ENCODE measurements around the gene RAD51AP2. TPM values are rescaled to one million over a fixed set of nuclear protein-coding genes. Genes with fewer than 3 reads are reported as not detected.

Gene RAD51AP2
- total and polyA plus RNA-seq, 4 donors = 0.46 TPM; not detected in 3

DNA sequence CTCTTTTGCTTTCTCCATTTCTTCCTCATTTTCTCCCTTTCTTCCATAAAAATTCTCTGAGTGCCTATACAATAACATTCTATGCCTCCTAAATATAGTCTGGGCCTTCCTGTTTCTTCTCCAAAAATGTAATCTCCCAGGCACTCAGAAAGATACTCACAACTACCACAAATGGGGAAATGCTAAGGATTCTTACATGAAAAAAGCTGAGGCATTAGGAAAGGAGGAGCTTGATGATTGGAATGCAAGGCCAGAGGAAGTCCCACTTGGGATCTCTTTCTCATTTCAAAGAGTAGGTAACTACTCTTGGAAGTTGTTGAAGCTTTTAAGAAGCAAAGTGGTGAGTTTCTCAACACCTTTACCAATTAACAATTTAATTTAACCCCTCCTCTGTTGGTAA, 25.6 kb upstream of the RAD51AP2 start:
- H3K27ac ChIP-seq (ENCODE audit: low read depth in 1 of 2, low read length in 1 of 2) = no peak overlapping the region
- ATAC-seq (ENCODE audit: insufficient read depth, low FRiP score) = no peak
- no peak for DNase-seq
- TF ChIP-seq, protein P1, sequence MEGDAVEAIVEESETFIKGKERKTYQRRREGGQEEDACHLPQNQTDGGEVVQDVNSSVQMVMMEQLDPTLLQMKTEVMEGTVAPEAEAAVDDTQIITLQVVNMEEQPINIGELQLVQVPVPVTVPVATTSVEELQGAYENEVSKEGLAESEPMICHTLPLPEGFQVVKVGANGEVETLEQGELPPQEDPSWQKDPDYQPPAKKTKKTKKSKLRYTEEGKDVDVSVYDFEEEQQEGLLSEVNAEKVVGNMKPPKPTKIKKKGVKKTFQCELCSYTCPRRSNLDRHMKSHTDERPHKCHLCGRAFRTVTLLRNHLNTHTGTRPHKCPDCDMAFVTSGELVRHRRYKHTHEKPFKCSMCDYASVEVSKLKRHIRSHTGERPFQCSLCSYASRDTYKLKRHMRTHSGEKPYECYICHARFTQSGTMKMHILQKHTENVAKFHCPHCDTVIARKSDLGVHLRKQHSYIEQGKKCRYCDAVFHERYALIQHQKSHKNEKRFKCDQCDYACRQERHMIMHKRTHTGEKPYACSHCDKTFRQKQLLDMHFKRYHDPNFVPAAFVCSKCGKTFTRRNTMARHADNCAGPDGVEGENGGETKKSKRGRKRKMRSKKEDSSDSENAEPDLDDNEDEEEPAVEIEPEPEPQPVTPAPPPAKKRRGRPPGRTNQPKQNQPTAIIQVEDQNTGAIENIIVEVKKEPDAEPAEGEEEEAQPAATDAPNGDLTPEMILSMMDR (IDR thresholded peaks at IDR 0.05; ENCODE audit: control extremely low read depth, extremely low read depth) = no peak
- no peak overlapping the region for H3K9ac ChIP-seq (ENCODE audit: insufficient read depth in 1 of 2, low read length in 2 of 2)
- H3K36me3 ChIP-seq (ENCODE audit: control insufficient read depth in 4 of 4, insufficient read depth in 4 of 4, low read length in 4 of 4) = no peaks in the 10 kb centered on the region
- H3K9me3 ChIP-seq (ENCODE audit: control insufficient read depth in 4 of 4, insufficient read depth in 3 of 4, low read length in 3 of 4) = no peaks in the 10 kb centered on the region
- peaks cover 0 to 8% (median 7%) of the 10 kb centered on the region in 3 donors for H3K27me3 ChIP-seq (ENCODE audit: control insufficient read depth in 3 of 3, insufficient read depth in 3 of 3, low read length in 2 of 3)
- H3K4me3 ChIP-seq = no peak overlapping the region
- H3K4me1 ChIP-seq (ENCODE audit: control insufficient read depth in 5 of 5, insufficient read depth in 5 of 5, low read length in 5 of 5) = peaks cover 0 to 17% (median 5%) of the 10 kb centered on the region in 5 donors

DNA sequence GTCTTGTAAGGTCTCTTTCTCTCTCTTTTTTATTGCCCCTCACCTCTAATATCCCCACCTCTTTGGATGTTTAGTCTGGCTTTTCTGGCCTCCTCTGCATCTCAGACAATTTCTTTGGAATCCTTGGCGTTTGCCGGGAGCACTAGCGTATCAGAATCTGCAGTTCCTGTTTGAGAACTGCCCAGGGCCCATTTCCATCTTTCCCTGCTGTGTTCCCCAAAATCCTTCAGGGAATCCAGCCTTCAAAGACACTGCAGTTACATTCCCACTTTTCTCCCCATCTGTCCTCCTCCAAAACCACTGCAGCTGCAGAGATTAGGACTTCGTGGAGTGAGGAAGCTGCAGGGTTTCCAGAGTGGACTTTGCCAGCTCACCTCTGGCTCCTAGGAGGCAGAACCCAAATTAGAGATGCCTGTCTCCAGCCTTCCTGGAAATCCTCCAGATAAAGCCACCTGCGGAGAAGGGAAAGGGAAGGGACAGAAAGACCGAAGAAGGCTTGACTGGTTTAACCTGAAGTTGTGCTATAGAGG, 25.0 kb upstream of the RAD51AP2 start:
- no peak overlapping the region for H3K9ac ChIP-seq (ENCODE audit: insufficient read depth in 1 of 2, low read length in 2 of 2)
- TF ChIP-seq, protein P1 (IDR thresholded peaks at IDR 0.05; ENCODE audit: control extremely low read depth, extremely low read depth) = no peak
- H3K36me3 ChIP-seq (ENCODE audit: control insufficient read depth in 4 of 4, insufficient read depth in 4 of 4, low read length in 4 of 4) = no peaks in the 10 kb centered on the region
- H3K27me3 ChIP-seq (ENCODE audit: control insufficient read depth in 3 of 3, insufficient read depth in 3 of 3, low read length in 2 of 3) = peaks cover 0 to 8% (median 7%) of the 10 kb centered on the region in 3 donors
- peaks cover 0 to 17% (median 5%) of the 10 kb centered on the region in 5 donors for H3K4me1 ChIP-seq (ENCODE audit: control insufficient read depth in 5 of 5, insufficient read depth in 5 of 5, low read length in 5 of 5)
- ATAC-seq (ENCODE audit: insufficient read depth, low FRiP score) (no peak), DNase-seq (no peak)
- no peak overlapping the region for H3K4me3 ChIP-seq
- 39 to 57% methylated on average over 6 of the region's 6 CpGs for WGBS, 2 donors
- H3K27ac ChIP-seq (ENCODE audit: low read depth in 1 of 2, low read length in 1 of 2) = no peak overlapping the region
- H3K9me3 ChIP-seq (ENCODE audit: control insufficient read depth in 4 of 4, insufficient read depth in 3 of 4, low read length in 3 of 4) = no peaks in the 10 kb centered on the region

GRCh38 chr2:17542471-17542870, 24.2 kb upstream of the RAD51AP2 start:
- DNase-seq (no peak), ATAC-seq (ENCODE audit: insufficient read depth, low FRiP score) (no peak)
- WGBS, 2 donors = 76 to 88% methylated on average over 2 of the region's 2 CpGs
- no peak overlapping the region for H3K27ac ChIP-seq (ENCODE audit: low read depth in 1 of 2, low read length in 1 of 2)
- H3K4me3 ChIP-seq = no peak overlapping the region
- H3K27me3 ChIP-seq (ENCODE audit: control insufficient read depth in 3 of 3, insufficient read depth in 3 of 3, low read length in 2 of 3) = peaks cover 0 to 8% (median 7%) of the 10 kb centered on the region in 3 donors
- H3K9me3 ChIP-seq (ENCODE audit: control insufficient read depth in 4 of 4, insufficient read depth in 3 of 4, low read length in 3 of 4) = no peaks in the 10 kb centered on the region
- H3K4me1 ChIP-seq (ENCODE audit: control insufficient read depth in 5 of 5, insufficient read depth in 5 of 5, low read length in 5 of 5) = peaks cover 0 to 17% (median 5%) of the 10 kb centered on the region in 5 donors
- H3K36me3 ChIP-seq (ENCODE audit: control insufficient read depth in 4 of 4, insufficient read depth in 4 of 4, low read length in 4 of 4) = no peaks in the 10 kb centered on the region
- TF ChIP-seq, protein P1 (IDR thresholded peaks at IDR 0.05; ENCODE audit: control extremely low read depth, extremely low read depth) = no peak
- H3K9ac ChIP-seq (ENCODE audit: insufficient read depth in 1 of 2, low read length in 2 of 2) = no peak overlapping the region

DNA sequence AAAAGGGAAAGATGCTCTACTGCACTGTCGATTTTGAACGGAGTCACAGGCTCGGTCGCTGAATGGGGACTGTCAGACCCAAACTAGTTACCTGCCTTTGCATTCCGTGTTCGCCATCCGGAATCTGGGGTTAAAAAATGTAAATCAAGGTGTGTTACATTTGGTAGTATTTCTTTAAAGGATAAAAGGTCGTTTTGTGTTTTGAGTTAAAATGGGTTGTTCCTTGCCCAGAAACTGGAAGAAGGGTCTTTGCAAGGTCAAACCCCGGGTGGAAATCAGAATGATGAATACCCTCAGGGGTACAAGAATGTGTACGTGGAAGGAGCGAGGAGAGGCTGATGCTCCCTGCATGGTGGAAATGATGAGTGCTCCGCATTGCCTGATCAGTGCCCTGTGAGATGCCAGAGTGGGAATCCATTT, 23.3 kb upstream of the RAD51AP2 start:
- H3K4me3 ChIP-seq = no peak overlapping the region

More for the DNA sequence above, 23.3 kb upstream of the RAD51AP2 start:
- Histone ChIP-seq H3K4me1 (ENCODE audit: control insufficient read depth in 5 of 5, insufficient read depth in 5 of 5, low read length in 5 of 5) (peaks cover 0 to 17% (median 5%) of the 10 kb centered on the region in 5 donors), H3K9me3 (ENCODE audit: control insufficient read depth in 4 of 4, insufficient read depth in 3 of 4, low read length in 3 of 4) (no peaks in the 10 kb centered on the region), H3K36me3 (ENCODE audit: control insufficient read depth in 4 of 4, insufficient read depth in 4 of 4, low read length in 4 of 4) (no peaks in the 10 kb centered on the region), H3K27ac (ENCODE audit: low read depth in 1 of 2, low read length in 1 of 2) (no peak overlapping the region), H3K27me3 (ENCODE audit: control insufficient read depth in 3 of 3, insufficient read depth in 3 of 3, low read length in 2 of 3) (peaks cover 0 to 10% (median 8%) of the 10 kb centered on the region in 3 donors), H3K9ac (ENCODE audit: insufficient read depth in 1 of 2, low read length in 2 of 2) (peak overlapping the region in 1 of 2 donors; percentile 54)
- ATAC-seq (ENCODE audit: insufficient read depth, low FRiP score) (no peak), DNase-seq (no peak)
- TF ChIP-seq, protein P1 (IDR thresholded peaks at IDR 0.05; ENCODE audit: control extremely low read depth, extremely low read depth) = no peak
- 8 to 9% methylated on average over 12 of the region's 12 CpGs for WGBS, 2 donors
